SK-N-SH (cell line): ENCODE measurements around the gene CXCL9. TPM values are rescaled to one million over a fixed set of nuclear protein-coding genes. Genes with fewer than 3 reads are reported as not detected.

Experiments used
- CTCF ChIA-PET: fragments of 300-600, 350-600 bp; formaldehyde crosslinking; extraction: SDS; loops from one replicate; lab custom pipeline; 2021; lab: Yijun Ruan, JAX
- POLR2A ChIA-PET: fragments of 350-600 bp; sonication (Branson Sonifier 250); formaldehyde crosslinking; extraction: SDS; loops from one replicate; lab custom pipeline; 2020; ENCODE audit warnings: antibody characterized with exemption, inconsistent platforms; lab: Yijun Ruan, JAX
- DNase-seq: peaks from one replicate; pipeline ENCODE4 v3.0.0; 2012
- H2AFZ ChIP-seq: fragments of 200-600 bp; sonication (generic); 2 replicates; pipeline ENCODE4 v1.8.1; 2016; ENCODE audit warnings: antibody characterized with exemption, mild to moderate bottlenecking, low read depth
- H3F3A ChIP-seq: fragments of 200-600 bp; sonication (generic); replicated peaks from 2 replicates; pipeline ENCODE3; 2016; ENCODE audit warnings: antibody characterized with exemption, mild to moderate bottlenecking; ENCODE audit not compliant: insufficient read depth
- H3K27ac ChIP-seq, 2 experiments: fragments of 200-500 bp in 1 of 2; fragments of 200-600 bp in 1 of 2; sonication (Bioruptor generic) in 1 of 2; sonication (generic), shearing (Covaris generic) in 1 of 2; 2 replicates each; pipeline versions ENCODE4 v1.5.1 to v1.6.1; 2014 to 2016; ENCODE audit warnings: low read depth in 2 of 2, inconsistent platforms in 1 of 2, low read length in 1 of 2, mild to moderate bottlenecking in 1 of 2, mixed read lengths in 1 of 2
- H3K27me3 ChIP-seq: fragments of 200-600 bp; sonication (generic), shearing (Covaris generic); 2 replicates; pipeline ENCODE4 v1.6.1; 2016; ENCODE audit warnings: mixed run types; ENCODE audit not compliant: insufficient read depth
- H3K36me3 ChIP-seq, 2 experiments: fragments of 200-500 bp in 1 of 2; fragments of 200-600 bp in 1 of 2; sonication (Bioruptor generic) in 1 of 2; sonication (generic) in 1 of 2; replicated peaks in 1 of 2; 2 replicates each; pipeline versions ENCODE3 to v1.5.1; 2014 to 2016; ENCODE audit warnings: low read length in 1 of 2, mild to moderate bottlenecking in 1 of 2; ENCODE audit not compliant: insufficient read depth in 2 of 2, control insufficient read depth in 1 of 2
- H3K4me1 ChIP-seq, 2 experiments: fragments of 200-500 bp in 1 of 2; fragments of 200-600 bp in 1 of 2; sonication (Bioruptor generic) in 1 of 2; sonication (generic), shearing (Covaris generic) in 1 of 2; 2 replicates each; pipeline versions ENCODE4 v1.5.1 to v1.6.1; 2014 to 2016; ENCODE audit warnings: low read depth in 1 of 2, low read length in 1 of 2, mixed run types in 1 of 2; ENCODE audit not compliant: insufficient read depth in 2 of 2, control insufficient read depth in 1 of 2
- H3K4me2 ChIP-seq: fragments of 200-600 bp; sonication (generic), shearing (Covaris generic); 2 replicates; pipeline ENCODE4 v1.6.1; 2017; ENCODE audit warnings: mixed run types
- H3K4me3 ChIP-seq, 2 experiments: fragments of 200-500 bp in 1 of 2; fragments of 200-600 bp in 1 of 2; sonication (Bioruptor generic) in 1 of 2; sonication (generic), shearing (Covaris generic) in 1 of 2; 2 replicates each; pipeline versions ENCODE4 v1.5.1 to v1.8.1; 2014 to 2016; ENCODE audit warnings: low read depth in 2 of 2, inconsistent platforms in 1 of 2, low read length in 1 of 2, mild to moderate bottlenecking in 1 of 2, mixed read lengths in 1 of 2, moderate library complexity in 1 of 2
- H3K79me2 ChIP-seq: fragments of 200-600 bp; sonication (generic); 2 replicates; pipeline ENCODE4 v1.8.1; 2017; ENCODE audit warnings: mild to moderate bottlenecking; ENCODE audit not compliant: insufficient read depth
- H3K9ac ChIP-seq: fragments of 200-600 bp; sonication (generic); 2 replicates; pipeline ENCODE4 v1.6.1; 2017; ENCODE audit warnings: mixed run types
- H3K9me2 ChIP-seq: fragments of 200-600 bp; sonication (generic); 2 replicates; pipeline ENCODE4 v1.6.1; 2017; ENCODE audit warnings: mixed run types
- H3K9me3 ChIP-seq: fragments of 200-600 bp; sonication (generic); 2 replicates; pipeline ENCODE4 v1.6.1; 2017; ENCODE audit warnings: mixed run types, mild to moderate bottlenecking, moderate library complexity
- H4K20me1 ChIP-seq: fragments of 200-600 bp; sonication (generic); 2 replicates; pipeline ENCODE4 v1.6.1; 2017; ENCODE audit warnings: mild to moderate bottlenecking, mixed run types; ENCODE audit not compliant: insufficient read depth
- EZH2phosphoT487 ChIP-seq: fragments of 200-600 bp; sonication (generic); IDR thresholded peaks from 2 replicates; pipeline ENCODE4 v1.6.1; 2017; ENCODE audit warnings: low read depth, mixed run types, mild to moderate bottlenecking, antibody characterized with exemption, moderate library complexity, borderline replicate concordance
- FOSL2 ChIP-seq: IDR thresholded peaks from 2 replicates; pipeline ENCODE4 v1.4.0; 2012; ENCODE audit warnings: low read depth, mild to moderate bottlenecking, moderate library complexity, borderline replicate concordance
- FOXJ3 ChIP-seq: sonication (generic); formaldehyde crosslinking; IDR thresholded peaks from 2 replicates; pipeline ENCODE4 v1.5.1; 2020; ENCODE audit warnings: mild to moderate bottlenecking, missing genetic modification reagents
- FOXM1 ChIP-seq: IDR thresholded peaks from 2 replicates; pipeline ENCODE4 v1.4.0; 2012; ENCODE audit warnings: low read depth, mild to moderate bottlenecking
- GABPA ChIP-seq: IDR thresholded peaks from 2 replicates; pipeline ENCODE4 v1.4.0; 2012; ENCODE audit warnings: low read depth, mild to moderate bottlenecking
- JUND ChIP-seq: IDR thresholded peaks from 2 replicates; pipeline ENCODE4 v1.4.0; 2012
- MXI1 ChIP-seq: IDR thresholded peaks from 2 replicates; pipeline ENCODE4 v1.6.1; 2012; ENCODE audit warnings: mild to moderate bottlenecking, low read depth, low read length, improper control_type of control experiment
- NRF1 ChIP-seq: IDR thresholded peaks from 2 replicates; pipeline ENCODE4 v1.6.1; 2012; ENCODE audit warnings: low read depth, mild to moderate bottlenecking, low read length
- RCOR1 ChIP-seq: fragments of 150-350 bp; IDR thresholded peaks from 2 replicates; pipeline ENCODE4 v1.6.1; 2017; ENCODE audit warnings: antibody characterized with exemption, low read length
- SMC3 ChIP-seq: IDR thresholded peaks from 2 replicates; pipeline ENCODE4 v1.6.1; 2012; ENCODE audit warnings: low read depth, low read length, improper control_type of control experiment
- WGBS: methylation state at CpG from one replicate; pipeline ENCODE4 v1.1.6; 2017; ENCODE audit warnings: low lambda C conversion rate; 5-methylcytosine and 5-hydroxymethylcytosine counted together
- polyA plus RNA-seq, 3 experiments: library from polyadenylated mRNA; depleted of rRNA; stranded (reverse); fragments of >200 nt; gene quantifications; 2 replicates each; pipeline ENCODE4 v1.2.3, GENCODE V29; 2012
- TF ChIP-seq, protein P1 (sequence below): IDR thresholded peaks from 2 replicates; pipeline ENCODE4 v1.6.1; 2012; ENCODE audit warnings: mild to moderate bottlenecking, low read depth, low read length, moderate library complexity
- TF ChIP-seq, protein P2 (sequence below): IDR thresholded peaks from 2 replicates; pipeline ENCODE4 v1.4.0; 2012; ENCODE audit warnings: low read depth, borderline replicate concordance
- TF ChIP-seq, protein P3 (sequence below): fragments of 150-350 bp; IDR thresholded peaks from 2 replicates; pipeline ENCODE4 v1.6.1; 2017; ENCODE audit warnings: antibody characterized with exemption, low read length, low read depth, borderline replicate concordance
- TF ChIP-seq, protein P4 (sequence below): fragments of 200-600 bp; sonication (generic); IDR thresholded peaks from 2 replicates; pipeline ENCODE4 v1.6.1; 2017; ENCODE audit warnings: antibody characterized with exemption, mild to moderate bottlenecking, moderate library complexity

CXCL9 gene
- polyA plus RNA-seq, 1 of the 3 experiments (the other 2 are of a cell fraction), result not detected

DNA sequence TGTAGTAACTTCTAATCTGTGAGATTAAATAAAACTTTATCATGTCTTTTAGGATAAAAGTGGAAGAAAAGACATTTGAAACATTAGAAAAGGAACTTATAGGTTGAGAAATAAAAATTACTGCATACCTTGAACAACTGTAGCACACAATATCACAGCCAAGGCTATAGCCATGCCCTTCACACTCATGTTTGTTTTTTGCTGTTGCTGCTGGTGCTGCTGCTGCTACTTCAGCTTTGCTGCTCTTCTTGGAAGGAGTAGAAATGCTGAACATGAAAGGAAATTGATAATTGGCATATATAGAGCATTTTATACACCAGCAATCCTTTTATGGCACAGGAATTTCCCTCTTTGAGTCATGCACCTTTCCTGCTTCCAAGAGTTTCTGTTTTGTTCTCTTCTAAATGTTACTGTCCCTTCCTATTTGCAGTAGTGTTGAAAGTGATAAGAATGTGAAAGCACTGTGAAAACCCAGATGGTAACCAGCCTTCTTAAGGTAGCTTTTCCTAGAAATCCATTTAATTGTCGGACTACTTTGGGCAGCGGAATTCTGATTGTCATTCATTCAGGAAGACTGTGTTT lies 28.6 kb upstream of the CXCL9 start, which contains the start of gene CXCL11 (continued):
- TF ChIP-seq, protein P1, sequence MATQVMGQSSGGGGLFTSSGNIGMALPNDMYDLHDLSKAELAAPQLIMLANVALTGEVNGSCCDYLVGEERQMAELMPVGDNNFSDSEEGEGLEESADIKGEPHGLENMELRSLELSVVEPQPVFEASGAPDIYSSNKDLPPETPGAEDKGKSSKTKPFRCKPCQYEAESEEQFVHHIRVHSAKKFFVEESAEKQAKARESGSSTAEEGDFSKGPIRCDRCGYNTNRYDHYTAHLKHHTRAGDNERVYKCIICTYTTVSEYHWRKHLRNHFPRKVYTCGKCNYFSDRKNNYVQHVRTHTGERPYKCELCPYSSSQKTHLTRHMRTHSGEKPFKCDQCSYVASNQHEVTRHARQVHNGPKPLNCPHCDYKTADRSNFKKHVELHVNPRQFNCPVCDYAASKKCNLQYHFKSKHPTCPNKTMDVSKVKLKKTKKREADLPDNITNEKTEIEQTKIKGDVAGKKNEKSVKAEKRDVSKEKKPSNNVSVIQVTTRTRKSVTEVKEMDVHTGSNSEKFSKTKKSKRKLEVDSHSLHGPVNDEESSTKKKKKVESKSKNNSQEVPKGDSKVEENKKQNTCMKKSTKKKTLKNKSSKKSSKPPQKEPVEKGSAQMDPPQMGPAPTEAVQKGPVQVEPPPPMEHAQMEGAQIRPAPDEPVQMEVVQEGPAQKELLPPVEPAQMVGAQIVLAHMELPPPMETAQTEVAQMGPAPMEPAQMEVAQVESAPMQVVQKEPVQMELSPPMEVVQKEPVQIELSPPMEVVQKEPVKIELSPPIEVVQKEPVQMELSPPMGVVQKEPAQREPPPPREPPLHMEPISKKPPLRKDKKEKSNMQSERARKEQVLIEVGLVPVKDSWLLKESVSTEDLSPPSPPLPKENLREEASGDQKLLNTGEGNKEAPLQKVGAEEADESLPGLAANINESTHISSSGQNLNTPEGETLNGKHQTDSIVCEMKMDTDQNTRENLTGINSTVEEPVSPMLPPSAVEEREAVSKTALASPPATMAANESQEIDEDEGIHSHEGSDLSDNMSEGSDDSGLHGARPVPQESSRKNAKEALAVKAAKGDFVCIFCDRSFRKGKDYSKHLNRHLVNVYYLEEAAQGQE, result no peak
- TF ChIP-seq GABPA (no peak), MXI1 (no peak), NRF1 (no peak), FOXJ3 (CRISPR knock-in tag) (no peak), EZH2phosphoT487 (no peak)

DNA sequence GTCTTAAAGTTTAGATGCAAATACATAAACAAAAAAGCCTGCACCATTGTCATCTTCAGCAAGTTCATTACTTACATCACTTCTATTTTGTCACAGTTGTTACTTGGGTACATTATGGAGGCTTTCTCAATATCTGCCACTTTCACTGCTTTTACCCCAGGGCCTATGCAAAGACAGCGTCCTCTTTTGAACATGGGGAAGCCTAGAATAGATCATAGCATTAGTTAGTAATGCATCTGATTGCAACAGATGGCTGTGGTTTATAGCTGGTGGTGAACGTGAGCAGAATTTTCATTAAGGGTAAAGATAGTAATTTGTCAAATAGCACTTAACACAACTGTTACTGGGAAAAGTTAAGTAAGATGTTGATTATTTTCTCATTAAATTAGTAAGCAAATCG lies 27.8 kb upstream of the CXCL9 start:
- Histone ChIP-seq H3K4me2 (no peak overlapping the region), H3K4me1 (no peaks in the 10 kb centered on the region), H3K79me2 (no peaks in the 10 kb centered on the region), H3K27me3 (no peaks in the 10 kb centered on the region; the same call in 1 of the 2 replicates), H3K27ac (no peak overlapping the region), H3K9me3 (no peaks in the 10 kb centered on the region), H3K9me2 (no peaks in the 10 kb centered on the region), H3K9ac (no peak overlapping the region), H3F3A (no peaks in the 10 kb centered on the region), H3K4me3 (no peak overlapping the region), H2AFZ (no peak overlapping the region), H3K36me3 (no peaks in the 10 kb centered on the region), H4K20me1 (no peaks in the 10 kb centered on the region)
- 48% methylated on average over 3 of the region's 3 CpGs for WGBS
- TF ChIP-seq RCOR1, result no peak
- no peak for TF ChIP-seq FOXM1
- TF ChIP-seq, protein P2, sequence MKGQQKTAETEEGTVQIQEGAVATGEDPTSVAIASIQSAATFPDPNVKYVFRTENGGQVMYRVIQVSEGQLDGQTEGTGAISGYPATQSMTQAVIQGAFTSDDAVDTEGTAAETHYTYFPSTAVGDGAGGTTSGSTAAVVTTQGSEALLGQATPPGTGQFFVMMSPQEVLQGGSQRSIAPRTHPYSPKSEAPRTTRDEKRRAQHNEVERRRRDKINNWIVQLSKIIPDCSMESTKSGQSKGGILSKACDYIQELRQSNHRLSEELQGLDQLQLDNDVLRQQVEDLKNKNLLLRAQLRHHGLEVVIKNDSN, result no peak
- TF ChIP-seq, protein P3, sequence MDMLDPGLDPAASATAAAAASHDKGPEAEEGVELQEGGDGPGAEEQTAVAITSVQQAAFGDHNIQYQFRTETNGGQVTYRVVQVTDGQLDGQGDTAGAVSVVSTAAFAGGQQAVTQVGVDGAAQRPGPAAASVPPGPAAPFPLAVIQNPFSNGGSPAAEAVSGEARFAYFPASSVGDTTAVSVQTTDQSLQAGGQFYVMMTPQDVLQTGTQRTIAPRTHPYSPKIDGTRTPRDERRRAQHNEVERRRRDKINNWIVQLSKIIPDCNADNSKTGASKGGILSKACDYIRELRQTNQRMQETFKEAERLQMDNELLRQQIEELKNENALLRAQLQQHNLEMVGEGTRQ, result no peak
- no peak for TF ChIP-seq FOSL2
- TF ChIP-seq JUND, result no peak
- no peak for TF ChIP-seq SMC3
- no peak for TF ChIP-seq MXI1
- TF ChIP-seq, protein P4, sequence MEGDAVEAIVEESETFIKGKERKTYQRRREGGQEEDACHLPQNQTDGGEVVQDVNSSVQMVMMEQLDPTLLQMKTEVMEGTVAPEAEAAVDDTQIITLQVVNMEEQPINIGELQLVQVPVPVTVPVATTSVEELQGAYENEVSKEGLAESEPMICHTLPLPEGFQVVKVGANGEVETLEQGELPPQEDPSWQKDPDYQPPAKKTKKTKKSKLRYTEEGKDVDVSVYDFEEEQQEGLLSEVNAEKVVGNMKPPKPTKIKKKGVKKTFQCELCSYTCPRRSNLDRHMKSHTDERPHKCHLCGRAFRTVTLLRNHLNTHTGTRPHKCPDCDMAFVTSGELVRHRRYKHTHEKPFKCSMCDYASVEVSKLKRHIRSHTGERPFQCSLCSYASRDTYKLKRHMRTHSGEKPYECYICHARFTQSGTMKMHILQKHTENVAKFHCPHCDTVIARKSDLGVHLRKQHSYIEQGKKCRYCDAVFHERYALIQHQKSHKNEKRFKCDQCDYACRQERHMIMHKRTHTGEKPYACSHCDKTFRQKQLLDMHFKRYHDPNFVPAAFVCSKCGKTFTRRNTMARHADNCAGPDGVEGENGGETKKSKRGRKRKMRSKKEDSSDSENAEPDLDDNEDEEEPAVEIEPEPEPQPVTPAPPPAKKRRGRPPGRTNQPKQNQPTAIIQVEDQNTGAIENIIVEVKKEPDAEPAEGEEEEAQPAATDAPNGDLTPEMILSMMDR, result no peak
- ChIA-PET CTCF (interaction anchor here (0.9 kb wide), 1 partner anchor 16 kb away, joined by 3 read pairs; no protein-coding TSS in a partner anchor), POLR2A (no interaction called here)
- no peak for DNase-seq
